Esophagus squamous epithelium (tissue), 5 donors: ENCODE measurements around the gene ANO2. TPM values are rescaled to one million over a fixed set of nuclear protein-coding genes. Genes with fewer than 3 reads are reported as not detected.

Experiments
- DNase-seq: peaks from one replicate; lab custom pipeline; 2025; lab: John Stamatoyannopoulos, UW
- H3K27ac ChIP-seq, 4 donors: fragments of 200-600 bp; sonication (generic); one replicate each; pipeline ENCODE4 v1.5.1; 2016 to 2019; ENCODE audit warnings: mild to moderate bottlenecking in 1 of 4
- H3K27me3 ChIP-seq, 4 donors: fragments of 200-600 bp; sonication (generic); 1 replicate in 3 of 4; 2 replicates in 1 of 4; pipeline versions ENCODE4 v1.5.1 to v1.6.0; 2017 to 2021; ENCODE audit warnings: antibody characterized with exemption in 1 of 4
- H3K36me3 ChIP-seq, 3 donors: fragments of 200-600 bp; sonication (generic); one replicate each; pipeline ENCODE4 v1.5.1; 2016 to 2019
- H3K4me1 ChIP-seq, 3 donors: fragments of 200-600 bp; sonication (generic); one replicate each; pipeline ENCODE4 v1.5.1; 2017 to 2019
- H3K4me3 ChIP-seq, 4 donors: fragments of 200-600 bp; sonication (generic); 1 replicate in 3 of 4; 2 replicates in 1 of 4; pipeline ENCODE4 v1.5.1; 2016 to 2019; ENCODE audit warnings: mild to moderate bottlenecking in 2 of 4, moderate library complexity in 1 of 4
- H3K9me3 ChIP-seq, 3 donors: fragments of 200-600 bp; sonication (generic); one replicate each; pipeline ENCODE4 v1.5.1; 2016 to 2019
- POLR2A ChIP-seq, 4 donors: fragments of 450-650 bp; IDR thresholded peaks; one replicate each; pipeline ENCODE4 v1.6.1; 2017; ENCODE audit warnings: antibody characterized with exemption in 4 of 4, mild to moderate bottlenecking in 4 of 4, moderate library complexity in 3 of 4
- WGBS, 2 donors: methylation state at CpG; one replicate each; pipeline ENCODE4 v1.1.5; 2018; 5-methylcytosine and 5-hydroxymethylcytosine counted together
- intact Hi-C: fragments of 100-400 bp; cut with DNase I; formaldehyde crosslinking; loops from one replicate; pipeline ENCODE4 v1.15.0; 2022
- total RNA-seq, 4 donors: library from RNA; depleted of rRNA; stranded (reverse); fragments of >200 nt; gene quantifications; one replicate each; pipeline ENCODE4 v1.1.0, GENCODE V29; 2016
- TF ChIP-seq, protein P1 (sequence below), 6 experiments: fragments of 450-650 bp in 4 of 6; fragments of 200-600 bp in 2 of 6; sonication (generic) in 2 of 6; IDR thresholded peaks; one replicate each; pipeline ENCODE4 v1.5.1; 2016 to 2019; ENCODE audit warnings: antibody characterized with exemption in 6 of 6, mild to moderate bottlenecking in 4 of 6, moderate library complexity in 4 of 6
- donor health status: DM: yes; HTN: yes; CAD: no.

The ANO2 gene
- total RNA-seq, 4 donors from 2014 or later, result 0.49 to 11.8 (median 3.1) TPM

DNA sequence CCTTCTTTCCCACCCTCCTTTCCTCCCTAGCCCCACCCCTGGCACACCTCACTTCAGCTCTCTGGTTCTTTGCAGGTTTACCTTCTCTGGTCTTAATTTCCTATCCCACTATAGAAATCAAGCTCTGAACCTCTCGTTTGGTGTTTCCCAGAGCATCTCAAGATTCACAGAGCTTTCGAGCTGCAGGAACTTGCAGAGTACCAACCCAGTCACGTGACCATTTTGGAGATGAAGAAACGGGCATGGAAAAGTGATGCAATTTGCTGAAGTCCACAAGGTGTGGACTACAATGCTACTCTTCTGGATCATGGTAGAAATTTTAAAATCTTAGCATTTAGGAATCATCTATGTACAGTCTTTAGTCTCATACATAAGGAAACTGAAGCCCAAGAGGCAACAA is 307.4 kb downstream of the ANO2 start:
- intact Hi-C loops, result no loop called here
- H3K27me3 ChIP-seq, result peaks cover 0 to 14% (median 0%) of the 10 kb centered on the region in 4 donors
- no peaks in the 10 kb centered on the region for H3K4me1 ChIP-seq
- H3K27ac ChIP-seq, result no peak overlapping the region
- 69 to 72% methylated on average over 4 of the region's 4 CpGs for WGBS, 2 donors
- H3K36me3 ChIP-seq, result no peaks in the 10 kb centered on the region
- no peaks in the 10 kb centered on the region for H3K9me3 ChIP-seq
- no peak overlapping the region for H3K4me3 ChIP-seq
- TF ChIP-seq, protein P1, sequence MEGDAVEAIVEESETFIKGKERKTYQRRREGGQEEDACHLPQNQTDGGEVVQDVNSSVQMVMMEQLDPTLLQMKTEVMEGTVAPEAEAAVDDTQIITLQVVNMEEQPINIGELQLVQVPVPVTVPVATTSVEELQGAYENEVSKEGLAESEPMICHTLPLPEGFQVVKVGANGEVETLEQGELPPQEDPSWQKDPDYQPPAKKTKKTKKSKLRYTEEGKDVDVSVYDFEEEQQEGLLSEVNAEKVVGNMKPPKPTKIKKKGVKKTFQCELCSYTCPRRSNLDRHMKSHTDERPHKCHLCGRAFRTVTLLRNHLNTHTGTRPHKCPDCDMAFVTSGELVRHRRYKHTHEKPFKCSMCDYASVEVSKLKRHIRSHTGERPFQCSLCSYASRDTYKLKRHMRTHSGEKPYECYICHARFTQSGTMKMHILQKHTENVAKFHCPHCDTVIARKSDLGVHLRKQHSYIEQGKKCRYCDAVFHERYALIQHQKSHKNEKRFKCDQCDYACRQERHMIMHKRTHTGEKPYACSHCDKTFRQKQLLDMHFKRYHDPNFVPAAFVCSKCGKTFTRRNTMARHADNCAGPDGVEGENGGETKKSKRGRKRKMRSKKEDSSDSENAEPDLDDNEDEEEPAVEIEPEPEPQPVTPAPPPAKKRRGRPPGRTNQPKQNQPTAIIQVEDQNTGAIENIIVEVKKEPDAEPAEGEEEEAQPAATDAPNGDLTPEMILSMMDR (IDR thresholded peaks at IDR 0.05), result no peak
- DNase-seq, result no peak

DNA sequence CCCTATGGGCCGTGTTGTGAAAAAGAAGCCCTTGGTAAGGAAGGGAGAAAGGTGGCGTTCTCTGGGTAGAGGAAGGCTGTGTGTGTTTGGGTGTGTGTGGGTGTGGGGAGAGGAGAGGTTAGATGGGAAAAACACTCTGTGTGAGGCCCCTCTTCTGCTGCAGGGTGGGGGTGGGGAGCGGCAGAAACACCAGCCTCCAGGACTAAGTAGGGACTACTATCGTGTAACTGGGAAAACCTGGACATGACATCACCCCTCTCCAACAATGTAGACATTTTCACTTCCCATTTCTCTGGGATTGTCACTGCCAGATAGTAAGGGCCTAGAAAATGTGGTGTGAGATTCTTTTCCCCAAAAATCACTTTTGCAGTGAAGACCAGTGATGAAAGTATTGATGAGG is 308.2 kb downstream of the ANO2 start:
- H3K4me3 ChIP-seq, result no peak overlapping the region
- H3K27ac ChIP-seq, result no peak overlapping the region
- H3K9me3 ChIP-seq, result no peaks in the 10 kb centered on the region
- intact Hi-C loops, result no loop called here
- no peaks in the 10 kb centered on the region for H3K36me3 ChIP-seq
- DNase-seq, result no peak
- H3K27me3 ChIP-seq, result peaks cover 0 to 16% (median 0%) of the 10 kb centered on the region in 4 donors
- TF ChIP-seq, protein P1 (IDR thresholded peaks at IDR 0.05), result no peak
- no peak for TF ChIP-seq POLR2A (IDR thresholded peaks at IDR 0.05)
- WGBS, 2 donors, result 76 to 84% methylated on average over 4 of the region's 4 CpGs
- no peaks in the 10 kb centered on the region for H3K4me1 ChIP-seq

DNA sequence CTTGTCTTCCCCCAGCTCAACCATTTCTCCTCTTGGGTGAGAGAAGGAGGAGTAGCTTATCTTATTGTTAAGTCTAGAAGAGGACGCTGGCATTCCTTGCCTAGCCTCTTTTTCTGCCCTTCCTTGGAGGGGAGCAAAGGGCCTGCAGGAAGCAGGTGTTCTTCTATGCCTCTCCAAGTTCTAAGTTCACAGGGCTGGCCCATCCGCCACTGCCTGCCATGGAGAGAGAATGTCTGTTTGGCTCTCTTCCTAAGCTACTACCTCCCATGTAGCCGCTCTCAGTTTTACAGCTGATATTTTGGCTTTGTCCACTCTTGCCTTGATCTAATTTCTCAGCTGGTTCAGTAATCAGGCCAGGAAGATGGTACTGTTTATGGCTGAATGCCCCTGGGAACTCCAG is 312.0 kb downstream of the ANO2 start:
- no peaks in the 10 kb centered on the region for H3K36me3 ChIP-seq
- no peak overlapping the region for H3K27ac ChIP-seq
- TF ChIP-seq, protein P1 (IDR thresholded peaks at IDR 0.05), result no peak
- no peak for TF ChIP-seq POLR2A (IDR thresholded peaks at IDR 0.05)
- H3K4me3 ChIP-seq, result no peak overlapping the region
- WGBS, 2 donors, result 76 to 89% methylated on average over 3 of the region's 3 CpGs
- H3K4me1 ChIP-seq, result no peaks in the 10 kb centered on the region
- intact Hi-C loops, result no loop called here
- no peak for DNase-seq
- no peaks in the 10 kb centered on the region for H3K9me3 ChIP-seq
- peaks cover 0 to 14% (median 0%) of the 10 kb centered on the region in 4 donors for H3K27me3 ChIP-seq

DNA sequence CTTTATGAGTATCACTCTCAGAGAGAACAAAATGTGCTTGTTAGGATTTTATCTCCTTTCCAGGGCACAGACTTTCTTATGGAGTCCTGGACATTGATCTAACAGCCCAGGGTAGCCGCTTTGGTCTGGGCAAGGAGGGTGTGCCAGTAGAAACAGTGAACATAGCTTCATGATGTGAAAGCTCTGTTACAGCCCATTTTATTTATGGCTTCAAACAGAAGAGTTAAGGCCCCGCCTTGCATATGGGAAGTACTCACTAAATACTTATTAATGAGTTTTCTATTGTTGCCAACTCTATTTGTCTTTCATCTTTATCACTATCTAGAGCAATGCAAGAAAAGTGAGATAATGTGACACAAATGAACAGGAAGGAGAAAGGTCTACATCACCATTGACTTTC is 312.6 kb downstream of the ANO2 start:
- no peak for DNase-seq
- intact Hi-C loops, result no loop called here
- Histone ChIP-seq H3K4me1 (no peaks in the 10 kb centered on the region), H3K27ac (no peak overlapping the region), H3K36me3 (no peaks in the 10 kb centered on the region), H3K27me3 (peaks cover 0 to 14% (median 0%) of the 10 kb centered on the region in 4 donors), H3K4me3 (no peak overlapping the region), H3K9me3 (no peaks in the 10 kb centered on the region)
- TF ChIP-seq POLR2A (IDR thresholded peaks at IDR 0.05), result no peak
- TF ChIP-seq, protein P1 (IDR thresholded peaks at IDR 0.05), result no peak
- 85 to 86% methylated on average over 2 of the region's 2 CpGs for WGBS, 2 donors

DNA sequence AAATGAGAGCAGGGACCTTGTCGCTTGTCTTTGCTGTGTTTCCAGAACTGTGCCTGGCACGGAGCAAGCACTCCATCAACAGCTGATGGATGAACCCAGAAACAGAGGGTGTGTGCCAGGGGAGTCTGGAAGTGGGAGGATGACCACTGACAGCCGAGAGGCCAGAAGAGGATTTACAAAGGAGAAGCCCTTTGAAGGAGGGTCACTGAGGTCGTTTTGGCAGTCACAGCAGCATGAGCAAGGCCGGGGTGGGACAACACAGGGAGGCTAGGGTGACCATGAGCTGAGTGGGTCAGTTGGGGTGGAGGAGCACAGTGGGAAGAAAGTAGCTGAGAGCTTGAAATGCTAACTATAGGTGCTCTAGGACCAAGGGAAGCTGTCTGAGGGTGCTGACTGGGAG is 313.6 kb downstream of the ANO2 start:
- intact Hi-C loops, result no loop called here
- Histone ChIP-seq H3K4me3 (no peak overlapping the region), H3K27ac (no peak overlapping the region), H3K27me3 (peaks cover 0 to 14% (median 0%) of the 10 kb centered on the region in 4 donors), H3K4me1 (no peaks in the 10 kb centered on the region), H3K36me3 (no peaks in the 10 kb centered on the region), H3K9me3 (no peaks in the 10 kb centered on the region)
- 58 to 64% methylated on average over 5 of the region's 5 CpGs for WGBS, 2 donors
- no peak for DNase-seq
- TF ChIP-seq, protein P1 (IDR thresholded peaks at IDR 0.05), result no peak
- no peak for TF ChIP-seq POLR2A (IDR thresholded peaks at IDR 0.05)
